Thyroid gland (tissue), 4 donors: ENCODE measurements around the gene HOXD12.

Experiments
- CTCF ChIP-seq, 6 experiments: fragments of 200-600 bp in 3 of 6; fragments of 450-650 bp in 3 of 6; sonication (generic) in 3 of 6; IDR thresholded peaks; one replicate each; pipeline ENCODE4 v1.5.1; 2016 to 2019; ENCODE audit warnings: antibody characterized with exemption in 6 of 6, mild to moderate bottlenecking in 2 of 6, inconsistent platforms in 1 of 6, moderate library complexity in 1 of 6
- POLR2A ChIP-seq, 2 donors: fragments of 450-650 bp; IDR thresholded peaks; one replicate each; pipeline ENCODE4 v1.6.1; 2017; ENCODE audit warnings: antibody characterized with exemption in 2 of 2, mild to moderate bottlenecking in 2 of 2, moderate library complexity in 1 of 2

- TF ChIP-seq CTCF (IDR thresholded peaks at IDR 0.05), result no peak
- TF ChIP-seq POLR2A (IDR thresholded peaks at IDR 0.05), result no peak
Observed at GRCh38 chr2:176079285-176079830, 20.2 kb upstream of the HOXD12 start.
